ENCODE results near the gene SLC1A1.

SLC1A1 gene

DNA sequence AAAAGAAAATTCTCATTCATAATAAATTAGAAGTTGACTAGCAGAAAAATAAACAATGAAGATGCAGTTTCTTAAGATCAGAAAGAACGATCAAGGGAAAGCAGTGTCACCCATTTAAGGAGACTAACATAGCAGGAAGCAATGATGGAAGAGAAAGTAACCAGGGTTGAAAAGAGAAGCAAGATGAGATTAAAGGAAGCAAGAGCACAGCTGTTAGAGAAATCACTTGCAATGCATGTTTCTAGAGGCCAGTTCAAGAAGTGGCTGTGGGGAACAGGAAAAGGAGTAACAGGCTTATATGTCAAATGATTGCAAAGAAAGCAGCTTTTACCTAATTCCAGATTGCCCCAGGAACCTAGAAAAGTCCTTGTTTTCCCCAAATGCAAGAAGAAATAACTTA is 46.8 kb upstream of the SLC1A1 start (continued):
- TF ChIP-seq, protein P1, sequence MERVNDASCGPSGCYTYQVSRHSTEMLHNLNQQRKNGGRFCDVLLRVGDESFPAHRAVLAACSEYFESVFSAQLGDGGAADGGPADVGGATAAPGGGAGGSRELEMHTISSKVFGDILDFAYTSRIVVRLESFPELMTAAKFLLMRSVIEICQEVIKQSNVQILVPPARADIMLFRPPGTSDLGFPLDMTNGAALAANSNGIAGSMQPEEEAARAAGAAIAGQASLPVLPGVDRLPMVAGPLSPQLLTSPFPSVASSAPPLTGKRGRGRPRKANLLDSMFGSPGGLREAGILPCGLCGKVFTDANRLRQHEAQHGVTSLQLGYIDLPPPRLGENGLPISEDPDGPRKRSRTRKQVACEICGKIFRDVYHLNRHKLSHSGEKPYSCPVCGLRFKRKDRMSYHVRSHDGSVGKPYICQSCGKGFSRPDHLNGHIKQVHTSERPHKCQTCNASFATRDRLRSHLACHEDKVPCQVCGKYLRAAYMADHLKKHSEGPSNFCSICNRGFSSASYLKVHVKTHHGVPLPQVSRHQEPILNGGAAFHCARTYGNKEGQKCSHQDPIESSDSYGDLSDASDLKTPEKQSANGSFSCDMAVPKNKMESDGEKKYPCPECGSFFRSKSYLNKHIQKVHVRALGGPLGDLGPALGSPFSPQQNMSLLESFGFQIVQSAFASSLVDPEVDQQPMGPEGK (CRISPR knock-in tag; IDR thresholded peaks at IDR 0.05; ENCODE audit: borderline replicate concordance), result no peak
- no peak for TF ChIP-seq ZNF8 (CRISPR knock-in tag; IDR thresholded peaks at IDR 0.05)
- no peak for TF ChIP-seq RARB (CRISPR knock-in tag; IDR thresholded peaks at IDR 0.05)
- no peak for TF ChIP-seq PPARA (CRISPR knock-in tag; IDR thresholded peaks at IDR 0.05; ENCODE audit: borderline replicate concordance)
- TF ChIP-seq TOX (CRISPR knock-in tag; IDR thresholded peaks at IDR 0.05; ENCODE audit: borderline replicate concordance), result no peak
- TF ChIP-seq ZFP30 (CRISPR knock-in tag; IDR thresholded peaks at IDR 0.05), result no peak
- no peak for TF ChIP-seq ESRRG (CRISPR knock-in tag; IDR thresholded peaks at IDR 0.05)
- TF ChIP-seq, protein P2, sequence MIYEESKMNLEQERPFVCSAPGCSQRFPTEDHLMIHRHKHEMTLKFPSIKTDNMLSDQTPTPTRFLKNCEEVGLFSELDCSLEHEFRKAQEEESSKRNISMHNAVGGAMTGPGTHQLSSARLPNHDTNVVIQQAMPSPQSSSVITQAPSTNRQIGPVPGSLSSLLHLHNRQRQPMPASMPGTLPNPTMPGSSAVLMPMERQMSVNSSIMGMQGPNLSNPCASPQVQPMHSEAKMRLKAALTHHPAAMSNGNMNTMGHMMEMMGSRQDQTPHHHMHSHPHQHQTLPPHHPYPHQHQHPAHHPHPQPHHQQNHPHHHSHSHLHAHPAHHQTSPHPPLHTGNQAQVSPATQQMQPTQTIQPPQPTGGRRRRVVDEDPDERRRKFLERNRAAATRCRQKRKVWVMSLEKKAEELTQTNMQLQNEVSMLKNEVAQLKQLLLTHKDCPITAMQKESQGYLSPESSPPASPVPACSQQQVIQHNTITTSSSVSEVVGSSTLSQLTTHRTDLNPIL (CRISPR knock-in tag; IDR thresholded peaks at IDR 0.05; ENCODE audit: low read depth), result no peak
- no peak for TF ChIP-seq CSDC2 (CRISPR knock-in tag; IDR thresholded peaks at IDR 0.05)
- no peak for TF ChIP-seq SNAI2 (CRISPR knock-in tag; IDR thresholded peaks at IDR 0.05)

DNA sequence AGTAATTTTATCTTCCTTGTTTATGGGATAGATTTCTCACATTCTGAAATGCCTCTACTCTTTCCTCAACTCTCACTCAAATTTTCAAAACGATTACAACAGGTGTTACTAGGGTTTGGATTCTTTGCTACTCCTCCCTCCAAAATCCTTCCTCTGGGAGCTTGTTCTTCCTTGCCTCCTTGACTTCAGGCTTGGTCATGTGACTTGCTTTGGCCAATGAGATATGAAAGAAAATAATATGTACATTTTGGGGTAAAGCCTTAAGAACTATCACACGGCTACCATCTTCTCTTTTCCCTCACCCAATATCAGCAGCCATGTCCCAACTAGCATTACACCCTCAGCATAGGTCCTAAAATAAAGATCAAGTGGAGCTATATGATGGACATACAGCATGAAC is 28.8 kb upstream of the SLC1A1 start:
- no peak for TF ChIP-seq ZFP30 (CRISPR knock-in tag; IDR thresholded peaks at IDR 0.05)
- TF ChIP-seq GLIS3 (CRISPR knock-in tag; IDR thresholded peaks at IDR 0.05), result no peak
- no peak for TF ChIP-seq ISL1 (CRISPR knock-in tag; IDR thresholded peaks at IDR 0.05)
- TF ChIP-seq TCF4 (CRISPR knock-in tag; IDR thresholded peaks at IDR 0.05; ENCODE audit: borderline replicate concordance), result no peak
- no peak for TF ChIP-seq ZNF565 (CRISPR knock-in tag; conservative IDR thresholded peaks at IDR 0.05; ENCODE audit: low read depth)
- no peak for TF ChIP-seq ARNTL (CRISPR knock-in tag; IDR thresholded peaks at IDR 0.05; ENCODE audit: borderline replicate concordance, low read depth)
- TF ChIP-seq BACH2 (CRISPR knock-in tag; IDR thresholded peaks at IDR 0.05; ENCODE audit: borderline replicate concordance), result no peak
- TF ChIP-seq, protein P3, sequence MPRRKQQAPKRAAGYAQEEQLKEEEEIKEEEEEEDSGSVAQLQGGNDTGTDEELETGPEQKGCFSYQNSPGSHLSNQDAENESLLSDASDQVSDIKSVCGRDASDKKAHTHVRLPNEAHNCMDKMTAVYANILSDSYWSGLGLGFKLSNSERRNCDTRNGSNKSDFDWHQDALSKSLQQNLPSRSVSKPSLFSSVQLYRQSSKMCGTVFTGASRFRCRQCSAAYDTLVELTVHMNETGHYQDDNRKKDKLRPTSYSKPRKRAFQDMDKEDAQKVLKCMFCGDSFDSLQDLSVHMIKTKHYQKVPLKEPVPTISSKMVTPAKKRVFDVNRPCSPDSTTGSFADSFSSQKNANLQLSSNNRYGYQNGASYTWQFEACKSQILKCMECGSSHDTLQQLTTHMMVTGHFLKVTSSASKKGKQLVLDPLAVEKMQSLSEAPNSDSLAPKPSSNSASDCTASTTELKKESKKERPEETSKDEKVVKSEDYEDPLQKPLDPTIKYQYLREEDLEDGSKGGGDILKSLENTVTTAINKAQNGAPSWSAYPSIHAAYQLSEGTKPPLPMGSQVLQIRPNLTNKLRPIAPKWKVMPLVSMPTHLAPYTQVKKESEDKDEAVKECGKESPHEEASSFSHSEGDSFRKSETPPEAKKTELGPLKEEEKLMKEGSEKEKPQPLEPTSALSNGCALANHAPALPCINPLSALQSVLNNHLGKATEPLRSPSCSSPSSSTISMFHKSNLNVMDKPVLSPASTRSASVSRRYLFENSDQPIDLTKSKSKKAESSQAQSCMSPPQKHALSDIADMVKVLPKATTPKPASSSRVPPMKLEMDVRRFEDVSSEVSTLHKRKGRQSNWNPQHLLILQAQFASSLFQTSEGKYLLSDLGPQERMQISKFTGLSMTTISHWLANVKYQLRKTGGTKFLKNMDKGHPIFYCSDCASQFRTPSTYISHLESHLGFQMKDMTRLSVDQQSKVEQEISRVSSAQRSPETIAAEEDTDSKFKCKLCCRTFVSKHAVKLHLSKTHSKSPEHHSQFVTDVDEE (CRISPR knock-in tag; IDR thresholded peaks at IDR 0.05), result no peak
- TF ChIP-seq TOX (CRISPR knock-in tag; IDR thresholded peaks at IDR 0.05; ENCODE audit: borderline replicate concordance), result no peak
- no peak for TF ChIP-seq ZC3H10 (CRISPR knock-in tag; IDR thresholded peaks at IDR 0.05)
- TF ChIP-seq OSR1 (CRISPR knock-in tag; IDR thresholded peaks at IDR 0.05), result no peak
- TF ChIP-seq, protein P4, sequence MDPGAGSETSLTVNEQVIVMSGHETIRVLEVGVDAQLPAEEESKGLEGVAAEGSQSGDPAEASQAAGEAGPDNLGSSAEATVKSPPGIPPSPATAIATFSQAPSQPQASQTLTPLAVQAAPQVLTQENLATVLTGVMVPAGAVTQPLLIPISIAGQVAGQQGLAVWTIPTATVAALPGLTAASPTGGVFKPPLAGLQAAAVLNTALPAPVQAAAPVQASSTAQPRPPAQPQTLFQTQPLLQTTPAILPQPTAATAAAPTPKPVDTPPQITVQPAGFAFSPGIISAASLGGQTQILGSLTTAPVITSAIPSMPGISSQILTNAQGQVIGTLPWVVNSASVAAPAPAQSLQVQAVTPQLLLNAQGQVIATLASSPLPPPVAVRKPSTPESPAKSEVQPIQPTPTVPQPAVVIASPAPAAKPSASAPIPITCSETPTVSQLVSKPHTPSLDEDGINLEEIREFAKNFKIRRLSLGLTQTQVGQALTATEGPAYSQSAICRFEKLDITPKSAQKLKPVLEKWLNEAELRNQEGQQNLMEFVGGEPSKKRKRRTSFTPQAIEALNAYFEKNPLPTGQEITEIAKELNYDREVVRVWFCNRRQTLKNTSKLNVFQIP (CRISPR knock-in tag; IDR thresholded peaks at IDR 0.05; ENCODE audit: borderline replicate concordance, low read depth), result no peak
- no peak for TF ChIP-seq ZNF70 (CRISPR knock-in tag; IDR thresholded peaks at IDR 0.05)
- ATAC-seq, result no peak

DNA sequence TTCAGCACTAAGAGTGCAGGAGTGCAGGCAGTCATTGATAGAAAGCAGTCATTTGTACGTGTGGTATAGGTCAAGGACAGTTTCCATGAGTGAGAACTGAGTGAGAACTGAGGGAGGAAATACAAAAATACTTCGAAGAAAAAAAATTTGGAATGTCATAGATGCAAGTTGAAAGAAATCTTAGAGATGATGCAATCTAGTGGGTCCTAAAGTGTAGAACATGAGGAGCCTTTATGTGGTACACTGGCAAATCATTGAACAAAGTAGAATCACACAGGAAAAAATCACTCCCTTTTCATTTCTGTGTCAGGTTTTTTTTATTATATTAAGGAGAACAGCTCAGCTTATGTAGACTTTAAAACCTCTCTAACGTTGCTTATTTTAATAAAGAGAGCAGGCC is 26.4 kb upstream of the SLC1A1 start:
- TF ChIP-seq ZNF8 (CRISPR knock-in tag; IDR thresholded peaks at IDR 0.05), result no peak
- no peak for TF ChIP-seq ZC3H10 (CRISPR knock-in tag; IDR thresholded peaks at IDR 0.05)
- no peak for TF ChIP-seq TOX (CRISPR knock-in tag; IDR thresholded peaks at IDR 0.05; ENCODE audit: borderline replicate concordance)
- no peak for TF ChIP-seq CSDC2 (CRISPR knock-in tag; IDR thresholded peaks at IDR 0.05)
- no peak for TF ChIP-seq ARNTL (CRISPR knock-in tag; IDR thresholded peaks at IDR 0.05; ENCODE audit: borderline replicate concordance, low read depth)
- no peak for TF ChIP-seq ZFP30 (CRISPR knock-in tag; IDR thresholded peaks at IDR 0.05)
- TF ChIP-seq ISL1 (CRISPR knock-in tag; IDR thresholded peaks at IDR 0.05), result no peak
- no peak for TF ChIP-seq TCF4 (CRISPR knock-in tag; IDR thresholded peaks at IDR 0.05; ENCODE audit: borderline replicate concordance)
- no peak for TF ChIP-seq BACH2 (CRISPR knock-in tag; IDR thresholded peaks at IDR 0.05; ENCODE audit: borderline replicate concordance)
- ATAC-seq, result no peak

Data from SK-N-SH treated with all-trans-retinoic acid at 6 μM for 48 hours (cell line).